H9 (cell line): ENCODE results near the gene UBXN11. TPM values are rescaled to one million over a fixed set of nuclear protein-coding genes. Genes with fewer than 3 reads are reported as not detected.

ENCODE experiments used
- DNase-seq: peaks from one replicate; pipeline ENCODE4 v3.0.0-alpha.2; 2017
- H2AFZ ChIP-seq: one replicate; pipeline ENCODE4 v1.6.1; 2013; ENCODE audit warnings: mild to moderate bottlenecking, low read length, control low read depth, moderate library complexity
- H2AK5ac ChIP-seq: 2 replicates; pipeline ENCODE4 v1.6.1; 2013; ENCODE audit warnings: low read length, control low read depth, mixed read lengths; ENCODE audit not compliant: insufficient read length
- H2BK120ac ChIP-seq: one replicate; pipeline ENCODE4 v1.6.1; 2013; ENCODE audit warnings: low read depth, mild to moderate bottlenecking, low read length, control low read depth, inconsistent platforms; ENCODE audit not compliant: poor library complexity, severe bottlenecking
- H2BK12ac ChIP-seq: 2 replicates; pipeline ENCODE4 v1.6.1; 2013; ENCODE audit warnings: low read length, control low read depth, mixed read lengths, low read depth; ENCODE audit not compliant: insufficient read length
- H2BK15ac ChIP-seq: 2 replicates; pipeline ENCODE4 v1.6.1; 2013; ENCODE audit warnings: low read depth, low read length, control low read depth
- H2BK20ac ChIP-seq: one replicate; pipeline ENCODE4 v1.6.1; 2013; ENCODE audit warnings: low read depth, mild to moderate bottlenecking, low read length, control low read depth, inconsistent platforms; ENCODE audit not compliant: poor library complexity, severe bottlenecking
- H2BK5ac ChIP-seq: 2 replicates; pipeline ENCODE4 v1.6.1; 2013; ENCODE audit warnings: low read length, control low read depth, mixed read lengths; ENCODE audit not compliant: insufficient read length
- H3K14ac ChIP-seq: 2 replicates; pipeline ENCODE4 v1.6.1; 2013; ENCODE audit warnings: low read length, control low read depth; ENCODE audit not compliant: insufficient read depth
- H3K18ac ChIP-seq: 2 replicates; pipeline ENCODE4 v1.6.1; 2013; ENCODE audit warnings: low read depth, mild to moderate bottlenecking, mixed read lengths, low read length, control low read depth; ENCODE audit not compliant: insufficient read length
- H3K23ac ChIP-seq: 2 replicates; pipeline ENCODE4 v1.6.1; 2013; ENCODE audit warnings: low read length, control low read depth, mixed read lengths, low read depth; ENCODE audit not compliant: insufficient read length
- H3K23me2 ChIP-seq: 2 replicates; pipeline ENCODE4 v1.6.1; 2013; ENCODE audit warnings: low read depth, mild to moderate bottlenecking, mixed read lengths, low read length, control low read depth; ENCODE audit not compliant: insufficient read length, poor library complexity, severe bottlenecking
- H3K27ac ChIP-seq: 2 replicates; pipeline ENCODE4 v1.5.1; 2013; ENCODE audit warnings: low read length, control low read depth, mixed read lengths, low read depth; ENCODE audit not compliant: insufficient read length
- H3K27me3 ChIP-seq: 2 replicates; pipeline ENCODE4 v1.6.1; 2013; ENCODE audit warnings: low read length, control low read depth, inconsistent platforms; ENCODE audit not compliant: insufficient read depth
- H3K4ac ChIP-seq: 2 replicates; pipeline ENCODE4 v1.6.1; 2013; ENCODE audit warnings: low read depth, mild to moderate bottlenecking, control low read depth, inconsistent platforms, low read length, moderate library complexity
- H3K4me1 ChIP-seq: 2 replicates; pipeline ENCODE4 v1.6.1; 2013; ENCODE audit warnings: low read length, control low read depth, inconsistent platforms; ENCODE audit not compliant: insufficient read depth
- H3K4me2 ChIP-seq: 2 replicates; pipeline ENCODE4 v1.6.1; 2013; ENCODE audit warnings: low read length, control low read depth, mixed read lengths; ENCODE audit not compliant: insufficient read length, insufficient read depth
- H3K56ac ChIP-seq: 2 replicates; pipeline ENCODE4 v1.6.1; 2013; ENCODE audit warnings: low read depth, mild to moderate bottlenecking, mixed read lengths, low read length, control low read depth; ENCODE audit not compliant: insufficient read length
- H3K79me1 ChIP-seq: 2 replicates; pipeline ENCODE4 v1.6.1; 2013; ENCODE audit warnings: low read depth, mild to moderate bottlenecking, moderate library complexity, low read length, control low read depth, inconsistent platforms; ENCODE audit not compliant: insufficient read depth, poor library complexity, severe bottlenecking
- H3K79me2 ChIP-seq: 2 replicates; pipeline ENCODE4 v1.6.1; 2013; ENCODE audit warnings: low read length, control low read depth, inconsistent platforms; ENCODE audit not compliant: insufficient read depth
- H3K9ac ChIP-seq: 2 replicates; pipeline ENCODE4 v1.6.1; 2013; ENCODE audit warnings: low read length, control low read depth, mixed read lengths; ENCODE audit not compliant: insufficient read length; ENCODE audit errors: extremely low read depth
- H3K9me3 ChIP-seq: one replicate; pipeline ENCODE4 v1.6.1; 2013; ENCODE audit warnings: low read depth, low read length, inconsistent platforms; ENCODE audit not compliant: control insufficient read depth
- H3T11ph ChIP-seq: one replicate; pipeline ENCODE4 v1.6.1; 2013; ENCODE audit warnings: mild to moderate bottlenecking, low read length, control low read depth, inconsistent platforms
- H4K20me1 ChIP-seq: one replicate; pipeline ENCODE4 v1.6.1; 2013; ENCODE audit not compliant: control insufficient read depth, insufficient read length, insufficient read depth
- H4K5ac ChIP-seq: 2 replicates; pipeline ENCODE4 v1.6.1; 2013; ENCODE audit warnings: low read depth, mild to moderate bottlenecking, mixed read lengths, low read length, control low read depth; ENCODE audit not compliant: insufficient read length
- H4K8ac ChIP-seq: replicated peaks from 2 replicates; pipeline ENCODE4 v1.6.1; 2013; ENCODE audit warnings: low read length, control low read depth, mixed read lengths, low read depth; ENCODE audit not compliant: insufficient read length
- H4K91ac ChIP-seq: 2 replicates; pipeline ENCODE4 v1.6.1; 2013; ENCODE audit warnings: low read depth, mild to moderate bottlenecking, moderate library complexity, mixed read lengths, low read length, control low read depth; ENCODE audit not compliant: insufficient read length
- H3K27ac Mint-ChIP-seq, 3 experiments: 2 replicates in 2 of 3; 3 replicates in 1 of 3; pipeline ENCODE4 v1.8.0; 2020 to 2021; ENCODE audit warnings: mixed read lengths in 3 of 3, mild to moderate bottlenecking in 1 of 3, moderate library complexity in 1 of 3
- H3K27me3 Mint-ChIP-seq: 2 replicates; pipeline ENCODE4 v1.8.0; 2021; ENCODE audit warnings: low read depth, mild to moderate bottlenecking, moderate library complexity, mixed read lengths
- H3K36me3 Mint-ChIP-seq, 3 experiments: 2 replicates in 2 of 3; 3 replicates in 1 of 3; pipeline ENCODE4 v1.8.0; 2020 to 2021; ENCODE audit warnings: low read depth in 3 of 3, mixed read lengths in 3 of 3; ENCODE audit not compliant: insufficient read depth in 1 of 3
- H3K4me1 Mint-ChIP-seq, 2 experiments: 2 replicates each; pipeline ENCODE4 v1.8.0; 2020; ENCODE audit warnings: mixed read lengths in 2 of 2
- H3K4me3 Mint-ChIP-seq, 2 experiments: 2 replicates in 1 of 2; 3 replicates in 1 of 2; pipeline ENCODE4 v1.8.0; 2020 to 2021; ENCODE audit warnings: mild to moderate bottlenecking in 2 of 2, mixed read lengths in 2 of 2, moderate library complexity in 1 of 2
- H3K9me3 Mint-ChIP-seq, 2 experiments: 2 replicates in 1 of 2; 3 replicates in 1 of 2; pipeline ENCODE4 v1.8.0; 2020; ENCODE audit warnings: mild to moderate bottlenecking in 2 of 2, mixed read lengths in 2 of 2, moderate library complexity in 1 of 2
- CTCF ChIP-seq: fragments of 200-600 bp; sonication (generic); conservative IDR thresholded peaks from 3 replicates; pipeline ENCODE4 v1.8.0; 2021; ENCODE audit warnings: antibody characterized with exemption, mild to moderate bottlenecking
- WGBS: extraction: QIAGEN DNeasy Blood & Tissue Kit; methylation state at CpG from one replicate; pipeline ENCODE4 v1.1.7; 2013; ENCODE audit warnings: missing lambda C conversion rate, low lambda C conversion rate, mixed read lengths; ENCODE audit not compliant: insufficient read length; ENCODE audit errors: extremely low coverage; 5-methylcytosine and 5-hydroxymethylcytosine counted together
- total RNA-seq: library from RNA; stranded (reverse); gene quantifications from 2 replicates; pipeline ENCODE4 v1.2.1, GENCODE V29; 2021

Gene UBXN11
- total RNA-seq, 1 experiment from 2014 or later = 13.7 TPM

GRCh38 chr1:26239936-26240335 lies 66.5 kb downstream of the UBXN11 start:
- H3K23ac ChIP-seq = no peak overlapping the region
- no peak overlapping the region for H2BK15ac ChIP-seq
- Mint-ChIP-seq H3K27ac (peak overlapping the region in 1 of 3 experiments; percentile 49; a peak in 1 of 7 replicates), H3K9me3 (peaks cover 4 to 12% of the 10 kb centered on the region in 2 experiments; a peak in 4 of 5 replicates), H3K36me3 (peaks cover 33 to 56% (median 56%) of the 10 kb centered on the region in 3 experiments), H3K4me1 (peaks cover 20% of the 10 kb centered on the region in 2 experiments), H3K27me3 (no peaks in the 10 kb centered on the region), H3K4me3 (no peak overlapping the region)
- H3K56ac ChIP-seq = no peak overlapping the region
- no peak overlapping the region for H3T11ph ChIP-seq
- no peak overlapping the region for H2AK5ac ChIP-seq
- no peak overlapping the region for H2AFZ ChIP-seq
- H2BK20ac ChIP-seq = no peak overlapping the region
- no peak overlapping the region for H3K27ac ChIP-seq
- no peak overlapping the region for H3K18ac ChIP-seq
- no peaks in the 10 kb centered on the region for H3K4me1 ChIP-seq
- no peak overlapping the region for H2BK12ac ChIP-seq
- no peaks in the 10 kb centered on the region for H4K20me1 ChIP-seq
- H3K79me1 ChIP-seq = peaks cover 13% of the 10 kb centered on the region
- no peak overlapping the region for H4K5ac ChIP-seq
- no peaks in the 10 kb centered on the region for H3K27me3 ChIP-seq
- no peak overlapping the region for H3K4me2 ChIP-seq
- H3K9ac ChIP-seq = no peak overlapping the region
- no peak overlapping the region for H4K91ac ChIP-seq
- TF ChIP-seq CTCF = no peak
- no peaks in the 10 kb centered on the region for H3K9me3 ChIP-seq
- H3K14ac ChIP-seq = no peak overlapping the region
- H2BK120ac ChIP-seq = no peak overlapping the region
- H3K4ac ChIP-seq = no peak overlapping the region
- no CpG with 5 or more reads among the region's 4 CpGs for WGBS
- no peak for DNase-seq
- peaks cover 23% of the 10 kb centered on the region; the same call in 1 of the 2 replicates for H3K79me2 ChIP-seq
- no peak overlapping the region for H2BK5ac ChIP-seq
- H4K8ac ChIP-seq = no peak overlapping the region
- peaks cover 3% of the 10 kb centered on the region for H3K23me2 ChIP-seq
